Upper lobe of right lung (tissue), 1 donor: ENCODE results near the gene MYCBP2. TPM values are rescaled to one million over a fixed set of nuclear protein-coding genes. Genes with fewer than 3 reads are reported as not detected.

ENCODE experiments used
- ATAC-seq: fragments of 200-7000 bp; cut with Tn5 transposase; one replicate; pipeline ENCODE4 v1.9.1; 2020; ENCODE audit warnings: mild to moderate bottlenecking, moderate library complexity
- DNase-seq: peaks from one replicate; pipeline ENCODE4 v3.0.0-alpha.2; 2020
- H3K27ac ChIP-seq: fragments of 200-600 bp; one replicate; pipeline ENCODE4 v1.8.0; 2022
- H3K27me3 ChIP-seq: fragments of 200-600 bp; one replicate; pipeline ENCODE4 v1.8.0; 2022; ENCODE audit warnings: mild to moderate bottlenecking
- H3K36me3 ChIP-seq: fragments of 200-600 bp; one replicate; pipeline ENCODE4 v1.8.0; 2022
- H3K4me1 ChIP-seq: fragments of 200-600 bp; one replicate; pipeline ENCODE4 v1.8.0; 2022
- H3K4me3 ChIP-seq: fragments of 200-600 bp; one replicate; pipeline ENCODE4 v1.8.0; 2022; ENCODE audit warnings: mild to moderate bottlenecking
- H3K9me3 ChIP-seq: fragments of 200-600 bp; one replicate; pipeline ENCODE4 v1.8.0; 2022
- CTCF ChIP-seq: fragments of 200-600 bp; IDR thresholded peaks from one replicate; pipeline ENCODE4 v1.8.0; 2022; ENCODE audit warnings: antibody characterized with exemption
- intact Hi-C: fragments of 100-400 bp; cut with DNase I; formaldehyde crosslinking; loops from one replicate; pipeline ENCODE4 v1.11.0; 2022
- long read RNA-seq: library from polyadenylated mRNA; unstranded; transcript quantifications from one replicate; pipeline ENCODE4 v2.0.0, GENCODE V29; 2021
- total RNA-seq: library from RNA; stranded (reverse); fragmentation: NEBNext Ultra II Directional; extraction: Animal tissue kit (Norgen Biotek cat#: 25700); gene quantifications from one replicate; pipeline ENCODE4 v1.2.1, GENCODE V29; 2021
- donor health status: DM: no; HTN: yes; CAD: no; lungs with severe emphysema.

The MYCBP2 gene, protein sequence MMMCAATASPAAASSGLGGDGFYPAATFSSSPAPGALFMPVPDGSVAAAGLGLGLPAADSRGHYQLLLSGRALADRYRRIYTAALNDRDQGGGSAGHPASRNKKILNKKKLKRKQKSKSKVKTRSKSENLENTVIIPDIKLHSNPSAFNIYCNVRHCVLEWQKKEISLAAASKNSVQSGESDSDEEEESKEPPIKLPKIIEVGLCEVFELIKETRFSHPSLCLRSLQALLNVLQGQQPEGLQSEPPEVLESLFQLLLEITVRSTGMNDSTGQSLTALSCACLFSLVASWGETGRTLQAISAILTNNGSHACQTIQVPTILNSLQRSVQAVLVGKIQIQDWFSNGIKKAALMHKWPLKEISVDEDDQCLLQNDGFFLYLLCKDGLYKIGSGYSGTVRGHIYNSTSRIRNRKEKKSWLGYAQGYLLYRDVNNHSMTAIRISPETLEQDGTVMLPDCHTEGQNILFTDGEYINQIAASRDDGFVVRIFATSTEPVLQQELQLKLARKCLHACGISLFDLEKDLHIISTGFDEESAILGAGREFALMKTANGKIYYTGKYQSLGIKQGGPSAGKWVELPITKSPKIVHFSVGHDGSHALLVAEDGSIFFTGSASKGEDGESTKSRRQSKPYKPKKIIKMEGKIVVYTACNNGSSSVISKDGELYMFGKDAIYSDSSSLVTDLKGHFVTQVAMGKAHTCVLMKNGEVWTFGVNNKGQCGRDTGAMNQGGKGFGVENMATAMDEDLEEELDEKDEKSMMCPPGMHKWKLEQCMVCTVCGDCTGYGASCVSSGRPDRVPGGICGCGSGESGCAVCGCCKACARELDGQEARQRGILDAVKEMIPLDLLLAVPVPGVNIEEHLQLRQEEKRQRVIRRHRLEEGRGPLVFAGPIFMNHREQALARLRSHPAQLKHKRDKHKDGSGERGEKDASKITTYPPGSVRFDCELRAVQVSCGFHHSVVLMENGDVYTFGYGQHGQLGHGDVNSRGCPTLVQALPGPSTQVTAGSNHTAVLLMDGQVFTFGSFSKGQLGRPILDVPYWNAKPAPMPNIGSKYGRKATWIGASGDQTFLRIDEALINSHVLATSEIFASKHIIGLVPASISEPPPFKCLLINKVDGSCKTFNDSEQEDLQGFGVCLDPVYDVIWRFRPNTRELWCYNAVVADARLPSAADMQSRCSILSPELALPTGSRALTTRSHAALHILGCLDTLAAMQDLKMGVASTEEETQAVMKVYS (N-terminal part only)
- 94.2 TPM for total RNA-seq
- long read RNA-seq, partial matches to known transcripts: 13 of 20 reads
- long read RNA-seq, other reads (novel, unspliced or antisense): 7 of 20 reads

GRCh38 chr13:77326905-77327604 is at the start of gene MYCBP2:
Gene MYCBP2 (minus strand): TSS chr13:77327094. CDS start chr13:77326775, 319 bp downstream.
- no peaks in the 10 kb centered on the region for H3K27me3 ChIP-seq
- H3K36me3 ChIP-seq: no peaks in the 10 kb centered on the region
- intact Hi-C loops: no loop called here

DNA sequence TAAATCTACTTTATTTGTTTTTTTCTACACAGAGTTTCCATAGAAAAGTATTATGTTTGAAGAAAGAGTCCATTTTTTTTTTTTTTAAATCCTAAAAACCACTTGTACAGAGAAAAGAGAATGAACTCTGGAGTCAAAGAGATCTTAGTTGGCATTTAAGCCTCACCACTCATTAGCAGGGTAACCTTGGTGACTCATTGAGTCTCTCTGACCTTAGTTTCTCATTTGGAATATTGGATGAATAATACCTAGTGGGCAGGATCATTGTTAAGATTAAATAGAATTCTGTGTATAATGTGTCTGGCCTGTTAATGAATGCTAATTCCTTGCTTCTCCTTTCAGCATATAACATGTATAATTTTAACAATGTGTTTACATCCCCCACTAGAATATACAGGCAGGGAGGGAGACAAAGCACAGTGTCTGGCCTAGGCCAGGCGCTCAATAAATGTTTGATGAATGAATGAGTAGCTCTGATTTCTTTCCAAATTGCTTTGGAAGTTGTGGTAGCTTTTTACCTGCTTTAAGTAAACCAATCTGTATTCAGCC is 48.7 kb upstream of the MYCBP2 start:
- intact Hi-C loops: no loop called here
- Histone ChIP-seq H3K4me1 (no peaks in the 10 kb centered on the region), H3K27ac (no peak overlapping the region)

More at GRCh38 chr13:77326905-77327604, at the start of gene MYCBP2:
- peak within 1 kb of the TSS; percentile 90 for H3K4me3 ChIP-seq
- DNase-seq (peak; percentile 98), ATAC-seq (peak; percentile 97)
- no peaks in the 10 kb centered on the region for H3K9me3 ChIP-seq
- no peak for TF ChIP-seq CTCF
- H3K4me1 ChIP-seq: peaks cover 39% of the 10 kb centered on the region
- H3K27ac ChIP-seq: peak within 1 kb of the TSS; percentile 90

DNA sequence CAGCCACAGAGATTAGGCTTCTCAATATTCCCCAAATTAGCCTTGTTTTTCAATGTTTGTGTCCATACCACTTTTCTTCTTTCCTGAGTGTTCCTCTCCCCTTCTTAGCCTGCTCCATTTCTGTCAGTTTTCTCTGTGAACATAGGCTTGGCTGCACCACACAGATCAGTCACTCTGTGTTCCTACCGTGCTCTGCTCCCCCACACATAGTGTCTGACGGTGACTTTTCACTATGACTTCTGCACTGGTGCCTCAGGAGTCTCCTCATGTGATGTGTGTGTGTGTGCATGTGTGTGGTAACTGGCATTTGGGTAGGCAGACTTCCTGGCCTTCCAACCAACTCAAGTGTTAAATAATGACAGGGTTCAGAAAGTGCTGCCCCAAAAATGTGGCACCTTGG is 47.9 kb upstream of the MYCBP2 start:
- peak; percentile 25 for ATAC-seq
- intact Hi-C loops: no loop called here
- no peaks in the 10 kb centered on the region for H3K27me3 ChIP-seq
- no peaks in the 10 kb centered on the region for H3K9me3 ChIP-seq
- no peak for DNase-seq
- H3K4me1 ChIP-seq: no peaks in the 10 kb centered on the region
- no peaks in the 10 kb centered on the region for H3K36me3 ChIP-seq
- no peak overlapping the region for H3K27ac ChIP-seq
- no peak overlapping the region for H3K4me3 ChIP-seq
- TF ChIP-seq CTCF: no peak

More for the DNA sequence above, 48.7 kb upstream of the MYCBP2 start:
- Histone ChIP-seq H3K27me3 (no peaks in the 10 kb centered on the region), H3K4me3 (no peak overlapping the region), H3K9me3 (no peaks in the 10 kb centered on the region), H3K36me3 (no peaks in the 10 kb centered on the region)
- no peak for ATAC-seq
- no peak for DNase-seq
- no peak for TF ChIP-seq CTCF

- Histone ChIP-seq H3K4me1 (no peaks in the 10 kb centered on the region), H3K36me3 (no peaks in the 10 kb centered on the region), H3K27me3 (no peaks in the 10 kb centered on the region), H3K27ac (no peak overlapping the region), H3K4me3 (no peak overlapping the region), H3K9me3 (no peaks in the 10 kb centered on the region)
- intact Hi-C loops: no loop called here
- DNase-seq: no peak
- no peak for ATAC-seq
- TF ChIP-seq CTCF: no peak
Measured at GRCh38 chr13:77374339-77374738, 47.4 kb upstream of the MYCBP2 start.

DNA sequence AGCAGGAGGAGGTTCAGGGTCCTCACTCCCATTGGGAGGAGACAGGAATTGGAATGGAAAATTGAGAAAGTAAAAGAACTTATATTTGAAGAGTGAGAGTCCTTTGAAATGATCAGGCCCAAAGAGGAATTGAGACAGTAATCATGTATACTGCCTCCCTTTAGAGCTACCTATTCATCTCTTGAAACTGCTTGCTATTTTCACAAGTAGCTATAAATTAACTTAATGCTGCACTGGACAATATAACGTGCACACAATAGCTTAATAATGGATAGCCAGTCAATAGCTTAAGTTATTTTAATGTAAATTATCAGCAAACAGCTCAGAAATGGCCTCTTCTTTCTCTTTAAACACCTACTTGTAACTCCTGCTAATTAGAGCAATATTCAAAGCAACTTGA is 46.6 kb upstream of the MYCBP2 start:
- Histone ChIP-seq H3K4me3 (no peak overlapping the region), H3K27ac (no peak overlapping the region), H3K4me1 (no peaks in the 10 kb centered on the region), H3K9me3 (no peaks in the 10 kb centered on the region), H3K36me3 (no peaks in the 10 kb centered on the region), H3K27me3 (no peaks in the 10 kb centered on the region)
- DNase-seq (no peak), ATAC-seq (no peak)
- no peak for TF ChIP-seq CTCF
- intact Hi-C loops: no loop called here
